Adipocyte (in vitro differentiated cells): ENCODE measurements around the gene DPH6.
"Not testable (repeated sequence)": the region's sequence is repeated elsewhere in the genome, so short reads cannot be mapped to it uniquely, and the experiment has no call there.

ENCODE experiments used
- DNase-seq: peaks from one replicate; pipeline ENCODE4 v3.0.0-alpha.2; 2015; ENCODE audit warnings: low read depth
- H3K27me3 ChIP-seq: replicated peaks from 2 replicates; pipeline ENCODE4 v1.7.0; 2013; ENCODE audit warnings: mild to moderate bottlenecking, low read length, moderate library complexity; ENCODE audit not compliant: control insufficient read depth, insufficient read depth
- H3K36me3 ChIP-seq: 2 replicates; pipeline ENCODE4 v1.7.0; 2013; ENCODE audit warnings: low read length, mild to moderate bottlenecking, moderate library complexity; ENCODE audit not compliant: control insufficient read depth, insufficient read depth, severe bottlenecking
- H3K4me1 ChIP-seq: 2 replicates; pipeline ENCODE4 v1.7.0; 2013; ENCODE audit warnings: mild to moderate bottlenecking, low read length, moderate library complexity; ENCODE audit not compliant: control insufficient read depth, insufficient read depth
- H3K4me3 ChIP-seq: 2 replicates; pipeline ENCODE4 v1.7.0; 2013; ENCODE audit warnings: mild to moderate bottlenecking, low read length, moderate library complexity
- H3K9ac ChIP-seq: 2 replicates; pipeline ENCODE4 v1.7.0; 2013; ENCODE audit warnings: mild to moderate bottlenecking, low read length, moderate library complexity
- H3K9me3 ChIP-seq: 2 replicates; pipeline ENCODE4 v1.7.0; 2013; ENCODE audit warnings: mild to moderate bottlenecking, low read length, moderate library complexity; ENCODE audit not compliant: control insufficient read depth

DPH6 gene

GRCh38 chr15:35545824-35546510 is at the start of gene DPH6:
DPH6 (minus strand) TSS chr15:35546165; CDS start chr15:35546141, 24 bp downstream.
- Histone ChIP-seq H3K9me3 (no peaks in the 10 kb centered on the region), H3K36me3 (no peaks in the 10 kb centered on the region), H3K27me3 (no peaks in the 10 kb centered on the region), H3K4me1 (peaks cover 20% of the 10 kb centered on the region), H3K4me3 (peak within 1 kb of the TSS; percentile 85), H3K9ac (peak within 1 kb of the TSS; percentile 98)
- peak; percentile 88 for DNase-seq

- no peak for DNase-seq
- H3K4me3 ChIP-seq = no peak overlapping the region
- no peak overlapping the region for H3K9ac ChIP-seq
- H3K36me3 ChIP-seq = no peaks in the 10 kb centered on the region
- no peaks in the 10 kb centered on the region for H3K9me3 ChIP-seq
- H3K4me1 ChIP-seq = no peaks in the 10 kb centered on the region
- H3K27me3 ChIP-seq = no peaks in the 10 kb centered on the region
These were observed 49.7 kb upstream of the DPH6 start for GRCh38 chr15:35595656-35596055.

- not testable (repeated sequence) for H3K9me3 ChIP-seq, H3K36me3 ChIP-seq, H3K27me3 ChIP-seq, H3K4me1 ChIP-seq, H3K9ac ChIP-seq, DNase-seq, H3K4me3 ChIP-seq
These were observed 46.0 kb upstream of the DPH6 start for GRCh38 chr15:35591987-35592386.

- Histone ChIP-seq H3K27me3 (no peaks in the 10 kb centered on the region), H3K36me3 (no peaks in the 10 kb centered on the region), H3K4me1 (peaks cover 10% of the 10 kb centered on the region), H3K9ac (no peak overlapping the region), H3K4me3 (no peak overlapping the region), H3K9me3 (no peaks in the 10 kb centered on the region)
- no peak for DNase-seq
These were observed 38.0 kb upstream of the DPH6 start for GRCh38 chr15:35583863-35584528.

GRCh38 chr15:35580606-35581005 is 34.6 kb upstream of the DPH6 start:
- Histone ChIP-seq H3K9me3 (no peaks in the 10 kb centered on the region), H3K4me1 (peaks cover 10% of the 10 kb centered on the region), H3K9ac (no peak overlapping the region), H3K27me3 (no peaks in the 10 kb centered on the region), H3K36me3 (no peaks in the 10 kb centered on the region), H3K4me3 (no peak overlapping the region)
- DNase-seq = no peak

- H3K36me3 ChIP-seq = no peaks in the 10 kb centered on the region
- H3K4me1 ChIP-seq = no peaks in the 10 kb centered on the region
- no peak for DNase-seq
- no peaks in the 10 kb centered on the region for H3K27me3 ChIP-seq
- no peaks in the 10 kb centered on the region for H3K9me3 ChIP-seq
- H3K4me3 ChIP-seq = no peak overlapping the region
- no peak overlapping the region for H3K9ac ChIP-seq
These were observed 21.4 kb upstream of the DPH6 start for GRCh38 chr15:35567392-35567791.

GRCh38 chr15:35566991-35567390 is 21.0 kb upstream of the DPH6 start:
- Histone ChIP-seq H3K27me3 (no peaks in the 10 kb centered on the region), H3K4me1 (no peaks in the 10 kb centered on the region), H3K4me3 (no peak overlapping the region)

GRCh38 chr15:35565901-35566300 is 19.9 kb upstream of the DPH6 start:
- Histone ChIP-seq H3K4me1 (peaks cover 4% of the 10 kb centered on the region), H3K36me3 (no peaks in the 10 kb centered on the region), H3K4me3 (no peak overlapping the region), H3K27me3 (no peaks in the 10 kb centered on the region), H3K9ac (no peak overlapping the region), H3K9me3 (no peaks in the 10 kb centered on the region)
- DNase-seq = no peak

More at GRCh38 chr15:35566991-35567390, 21.0 kb upstream of the DPH6 start:
- no peak for DNase-seq
- Histone ChIP-seq H3K36me3 (no peaks in the 10 kb centered on the region), H3K9me3 (no peaks in the 10 kb centered on the region), H3K9ac (no peak overlapping the region)

- H3K36me3 ChIP-seq = no peaks in the 10 kb centered on the region
These were observed 16.7 kb upstream of the DPH6 start for GRCh38 chr15:35562641-35563040.

GRCh38 chr15:35561308-35561707 is 15.3 kb upstream of the DPH6 start:
- no peak for DNase-seq
- Histone ChIP-seq H3K36me3 (no peaks in the 10 kb centered on the region), H3K9me3 (no peaks in the 10 kb centered on the region), H3K4me1 (peaks cover 27% of the 10 kb centered on the region), H3K27me3 (no peaks in the 10 kb centered on the region), H3K9ac (no peak overlapping the region), H3K4me3 (no peak overlapping the region)

More at GRCh38 chr15:35562641-35563040, 16.7 kb upstream of the DPH6 start:
- peaks cover 19% of the 10 kb centered on the region for H3K4me1 ChIP-seq
- no peak for DNase-seq
- no peak overlapping the region for H3K9ac ChIP-seq
- no peaks in the 10 kb centered on the region for H3K27me3 ChIP-seq
- H3K9me3 ChIP-seq = no peaks in the 10 kb centered on the region
- H3K4me3 ChIP-seq = no peak overlapping the region

- H3K9ac ChIP-seq = no peak overlapping the region
- DNase-seq = no peak
- H3K4me3 ChIP-seq = no peak overlapping the region
- H3K9me3 ChIP-seq = no peaks in the 10 kb centered on the region
- no peaks in the 10 kb centered on the region for H3K36me3 ChIP-seq
- peaks cover 27% of the 10 kb centered on the region for H3K4me1 ChIP-seq
- H3K27me3 ChIP-seq = no peaks in the 10 kb centered on the region
These were observed 14.9 kb upstream of the DPH6 start for GRCh38 chr15:35560870-35561269.
